Measurements from ENCODE around the gene GTF2E1. TPM values are rescaled to one million over a fixed set of nuclear protein-coding genes. Genes with fewer than 3 reads are reported as not detected.

Gene GTF2E1
- total RNA-seq, 1 donor from 2014 or later = 12.9 TPM

- H3K27me3 ChIP-seq (ENCODE audit: low read depth) = peaks cover 23% of the 10 kb centered on the region
- H3K4me1 ChIP-seq = no peaks in the 10 kb centered on the region
- no peak for DNase-seq
- no peaks in the 10 kb centered on the region for H3K9me3 ChIP-seq (replicated peaks)
- no peak overlapping the region for H3K4me3 ChIP-seq
- no peaks in the 10 kb centered on the region for H3K36me3 ChIP-seq
- intact Hi-C loops (cut with micrococcal nuclease) = no loop called here
- H3K27ac ChIP-seq (replicated peaks) = no peak overlapping the region
- TF ChIP-seq CTCF (IDR thresholded peaks at IDR 0.05; ENCODE audit: borderline replicate concordance) = no peak
Measured at GRCh38 chr3:120823156-120823555, 80.6 kb downstream of the GTF2E1 start.

GRCh38 chr3:120824613-120825012 lies 82.1 kb downstream of the GTF2E1 start:
- Histone ChIP-seq H3K27me3 (ENCODE audit: low read depth) (peaks cover 10% of the 10 kb centered on the region), H3K4me3 (no peak overlapping the region), H3K27ac (replicated peaks) (no peak overlapping the region), H3K4me1 (no peaks in the 10 kb centered on the region), H3K36me3 (no peaks in the 10 kb centered on the region), H3K9me3 (replicated peaks) (no peaks in the 10 kb centered on the region)
- no peak for DNase-seq
- no peak for TF ChIP-seq CTCF (IDR thresholded peaks at IDR 0.05; ENCODE audit: borderline replicate concordance)
- intact Hi-C loops (cut with micrococcal nuclease) = no loop called here

- no peak overlapping the region for H3K4me3 ChIP-seq
- H3K4me1 ChIP-seq = no peaks in the 10 kb centered on the region
- H3K36me3 ChIP-seq = no peaks in the 10 kb centered on the region
- DNase-seq = no peak
- no peak for TF ChIP-seq CTCF (IDR thresholded peaks at IDR 0.05; ENCODE audit: borderline replicate concordance)
- H3K27me3 ChIP-seq (ENCODE audit: low read depth) = peaks cover 12% of the 10 kb centered on the region
- H3K27ac ChIP-seq (replicated peaks) = no peak overlapping the region
- intact Hi-C loops (cut with micrococcal nuclease) = no loop called here
- no peaks in the 10 kb centered on the region for H3K9me3 ChIP-seq (replicated peaks)
Measured at GRCh38 chr3:120828796-120829195, 86.3 kb downstream of the GTF2E1 start.

- Histone ChIP-seq H3K4me1 (no peaks in the 10 kb centered on the region), H3K36me3 (no peaks in the 10 kb centered on the region), H3K27ac (replicated peaks) (no peak overlapping the region), H3K4me3 (no peak overlapping the region), H3K9me3 (replicated peaks) (no peaks in the 10 kb centered on the region), H3K27me3 (ENCODE audit: low read depth) (peaks cover 12% of the 10 kb centered on the region)
- intact Hi-C loops (cut with micrococcal nuclease) = no loop called here
- no peak for DNase-seq
- TF ChIP-seq CTCF (IDR thresholded peaks at IDR 0.05; ENCODE audit: borderline replicate concordance) = no peak
Measured at GRCh38 chr3:120831066-120831465, 88.5 kb downstream of the GTF2E1 start.

Other genes with a start within 250 kb of the GTF2E1 start
- gene NDUFB4, start 146.4 kb upstream of the GTF2E1 start, total RNA-seq = 556 TPM
- gene HGD, start 60.5 kb upstream of the GTF2E1 start, total RNA-seq = 0.49 TPM
- 19.7 TPM for gene RABL3, start 228 bp upstream of the GTF2E1 start, total RNA-seq
- gene STXBP5L, start 165.5 kb downstream of the GTF2E1 start, total RNA-seq = not detected